NCI-H2107 treated with DMSO at 0.1 percent for 48 hours (cell line): ENCODE results near the gene LSM14B.
"Not testable (repeated sequence)": the region's sequence is repeated elsewhere in the genome, so short reads cannot be mapped to it uniquely, and the experiment has no call there.

ENCODE experiments used
- DNase-seq: peaks from one replicate; lab custom pipeline; 2025; ENCODE audit not compliant: unreplicated experiment; lab: John Stamatoyannopoulos, UW

Gene LSM14B

DNA sequence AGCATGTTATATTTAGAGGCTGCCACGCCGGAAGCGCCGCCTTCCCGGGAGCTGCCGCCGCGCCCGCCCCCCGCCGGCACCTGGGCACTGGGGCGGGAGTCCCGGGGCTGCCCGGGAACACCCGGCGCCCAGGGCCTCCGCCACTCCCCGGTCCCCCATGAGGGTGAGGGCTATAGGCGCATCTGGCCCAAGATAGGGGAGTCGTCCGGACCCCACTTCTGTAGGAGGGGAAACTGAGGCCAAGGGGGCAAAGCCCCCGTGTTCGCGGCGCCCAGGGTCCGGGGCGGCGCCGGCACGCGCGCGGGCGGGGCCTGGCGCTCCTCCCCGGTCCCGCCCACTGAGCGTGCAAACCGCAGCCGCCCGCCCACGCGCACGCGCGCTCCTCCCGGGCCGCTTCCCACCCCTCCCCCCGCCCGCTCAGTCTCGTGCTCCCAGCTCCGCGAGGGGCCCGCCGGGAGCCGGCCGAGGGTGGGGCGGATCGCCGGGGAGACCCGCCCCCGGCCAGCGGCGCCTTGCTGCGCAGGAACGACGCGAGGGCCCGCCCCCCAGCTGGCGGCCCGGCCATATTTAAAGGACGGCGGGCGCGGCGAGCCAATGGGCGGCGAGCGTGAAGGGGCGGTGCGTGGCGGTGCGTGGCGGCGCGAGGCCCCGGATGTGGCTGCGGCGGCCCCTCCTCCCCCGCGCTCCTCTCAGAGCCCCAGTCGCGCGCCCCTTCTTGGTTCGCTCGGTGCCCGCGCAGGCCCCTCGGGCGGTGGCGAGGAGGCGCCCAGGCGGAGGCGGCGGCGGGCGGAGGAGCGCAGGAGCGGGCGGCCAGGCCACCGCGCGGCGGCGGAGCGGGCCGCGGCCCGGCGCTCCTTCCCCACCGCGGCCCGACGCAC is at the start of gene LSM14B:
Gene LSM14B, plus strand, starts transcription at position 700 of the 878 bp plus-strand sequence. CDS start 192 bp downstream, outside the sequence.
- DNase-seq, result peak; percentile 84

GRCh38 chr20:62073323-62073722 is 49.0 kb upstream of the LSM14B start:
- no peak for DNase-seq

DNA sequence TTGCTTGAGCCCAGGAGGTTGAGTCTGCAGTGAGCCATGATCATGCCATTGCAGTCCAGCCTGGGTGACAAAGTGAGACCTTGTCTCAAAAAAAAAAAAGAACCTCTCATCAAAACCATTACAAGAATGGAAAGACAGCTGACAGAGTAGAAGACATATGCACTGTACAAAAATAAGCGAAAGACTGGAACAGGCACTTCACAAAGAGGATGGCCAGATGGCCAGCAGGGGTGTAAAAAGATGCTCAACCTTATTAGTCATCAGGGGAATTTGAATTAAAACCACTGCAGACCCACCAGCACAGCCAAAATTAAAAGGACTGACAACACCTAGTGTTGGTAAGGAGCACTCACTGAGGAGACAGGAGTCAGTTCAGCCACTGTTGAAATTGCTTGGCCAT is 43.1 kb upstream of the LSM14B start:
- DNase-seq, result no peak

- no peak for DNase-seq
Measured at GRCh38 chr20:62080249-62080990, 41.9 kb upstream of the LSM14B start.

GRCh38 chr20:62083312-62083711 is 39.0 kb upstream of the LSM14B start:
- DNase-seq, result no peak

GRCh38 chr20:62084224-62084623 is 38.1 kb upstream of the LSM14B start:
- not testable (repeated sequence) for DNase-seq

DNA sequence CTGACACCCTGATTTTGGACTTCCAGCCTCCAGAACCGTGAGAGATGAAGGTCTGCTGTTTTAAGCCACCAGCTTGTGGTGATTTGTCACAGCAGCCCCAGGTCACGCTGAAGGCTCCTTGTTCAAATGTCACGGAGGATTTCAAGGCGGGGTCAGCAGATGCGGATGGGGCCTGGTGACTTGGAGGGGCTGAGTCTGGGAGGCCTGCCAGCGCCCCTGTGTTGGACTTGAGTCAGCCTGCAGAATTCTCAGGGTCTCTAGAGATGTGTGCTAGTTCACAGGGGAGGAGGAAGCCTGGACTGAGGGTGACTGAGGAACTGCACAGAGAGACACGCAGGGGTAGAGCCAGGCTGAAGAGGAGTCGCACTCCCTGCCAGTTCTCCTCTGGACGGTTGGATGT is 37.1 kb upstream of the LSM14B start:
- no peak for DNase-seq

DNA sequence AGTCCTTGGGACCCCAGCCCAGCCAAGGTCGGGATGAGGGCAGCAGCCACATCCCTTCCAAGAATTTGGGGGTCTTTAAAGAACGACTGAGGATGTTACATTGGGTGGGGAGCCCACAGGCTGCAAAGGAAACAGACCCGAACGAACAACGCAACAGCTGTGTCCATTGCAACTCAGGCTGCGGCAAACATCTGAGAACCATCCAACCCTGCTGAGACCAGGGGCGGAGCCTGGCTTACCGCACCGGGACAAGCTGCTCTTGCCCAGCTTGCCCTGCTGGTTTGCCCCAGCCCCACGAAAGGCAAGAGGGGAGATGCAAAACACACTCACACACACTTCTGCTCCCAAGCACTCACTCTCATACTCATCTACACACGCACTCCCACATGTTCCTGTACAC is 35.0 kb upstream of the LSM14B start:
- no peak for DNase-seq

DNA sequence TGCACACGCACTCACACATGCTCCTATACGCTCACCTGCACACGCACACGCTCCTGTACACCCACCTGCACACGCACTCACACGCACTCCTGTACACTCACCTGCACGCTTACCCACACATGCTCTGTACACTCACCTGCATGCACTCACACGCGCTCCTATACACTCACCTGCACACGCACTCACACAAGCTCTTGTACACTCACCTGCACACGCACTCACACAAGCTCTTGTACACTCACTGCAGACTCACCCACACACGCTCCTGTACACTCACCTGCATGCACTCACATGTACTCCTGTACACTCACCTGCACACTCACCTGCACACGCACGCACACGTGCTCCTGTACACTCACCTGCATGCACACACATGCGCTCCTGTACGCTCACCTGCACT is 34.6 kb upstream of the LSM14B start:
- DNase-seq, result no peak

DNA sequence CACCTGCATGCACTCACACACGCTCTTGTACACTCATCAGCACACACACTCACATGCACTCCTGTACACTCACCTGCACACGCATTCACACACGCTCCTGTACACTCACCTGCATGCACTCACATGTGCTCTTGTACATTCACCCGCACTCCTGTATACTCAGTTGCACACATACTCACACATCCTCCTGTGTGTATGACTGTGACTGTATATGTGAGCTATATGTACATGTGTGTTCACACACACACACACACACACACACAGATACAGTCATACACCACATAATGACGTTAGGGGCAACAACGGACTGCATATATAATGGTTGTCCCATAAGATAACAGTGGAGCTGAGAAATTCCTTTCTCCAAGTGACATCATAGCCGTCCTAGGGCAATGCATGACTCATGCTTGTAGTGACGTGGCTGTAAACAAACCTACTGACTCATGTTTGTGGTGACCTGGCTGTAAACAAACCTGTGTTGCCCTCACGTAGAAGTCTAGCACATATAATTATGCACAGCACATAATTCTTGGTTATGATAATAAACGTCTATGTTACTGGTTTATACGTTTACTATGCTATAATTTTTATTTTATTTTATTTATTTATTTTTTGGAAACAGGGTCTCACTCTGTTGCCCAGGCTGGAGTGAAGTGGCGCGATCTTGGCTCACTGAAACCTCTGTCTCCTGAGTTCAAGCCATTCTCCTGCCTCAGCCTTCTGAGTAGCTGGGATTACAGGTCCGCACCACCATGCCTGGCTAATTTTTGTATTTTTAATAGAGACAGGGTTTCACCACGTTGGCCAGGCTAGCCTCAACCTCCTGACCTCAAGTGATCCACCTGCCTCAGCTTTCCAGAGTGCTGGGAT is 33.8 kb upstream of the LSM14B start:
- DNase-seq, result no peak

GRCh38 chr20:62089393-62089792 is 32.9 kb upstream of the LSM14B start:
- DNase-seq, result no peak

- DNase-seq, result no peak
Measured at GRCh38 chr20:62096421-62097380, 25.6 kb upstream of the LSM14B start.

GRCh38 chr20:62097881-62098407 is 24.3 kb upstream of the LSM14B start:
- no peak for DNase-seq

GRCh38 chr20:62101078-62101477 is 21.2 kb upstream of the LSM14B start:
- DNase-seq, result no peak

- DNase-seq, result no peak
Measured at GRCh38 chr20:62103508-62104233, 18.6 kb upstream of the LSM14B start.

GRCh38 chr20:62104234-62104789 is 18.0 kb upstream of the LSM14B start:
- no peak for DNase-seq

DNA sequence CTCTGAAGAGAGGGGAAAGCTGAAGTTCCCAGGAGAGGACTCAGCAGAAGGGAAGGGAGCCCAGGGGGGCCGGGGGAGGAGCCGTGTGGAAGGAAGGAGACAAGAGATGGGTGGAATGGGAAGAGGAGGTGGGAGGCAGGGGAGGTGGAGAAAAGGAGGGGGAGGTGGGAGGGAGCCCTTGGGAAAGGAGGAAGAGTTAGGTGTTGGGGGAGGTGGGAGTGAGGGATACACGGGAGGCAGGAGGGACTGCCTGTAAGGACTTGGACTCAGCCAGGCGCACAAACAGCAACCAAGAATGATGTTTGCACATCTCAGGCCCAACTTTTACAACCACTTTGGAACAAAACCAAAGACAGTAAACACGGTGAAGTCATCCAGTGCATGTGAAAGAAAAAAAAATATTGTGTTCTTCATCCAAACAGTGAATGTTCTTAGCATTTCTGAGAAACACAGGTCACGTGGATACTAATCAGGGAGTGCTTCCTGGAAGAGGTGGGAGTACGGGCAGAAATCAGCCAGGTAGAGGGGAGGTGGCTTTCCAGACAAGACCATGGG is 17.4 kb upstream of the LSM14B start:
- DNase-seq, result no peak

DNA sequence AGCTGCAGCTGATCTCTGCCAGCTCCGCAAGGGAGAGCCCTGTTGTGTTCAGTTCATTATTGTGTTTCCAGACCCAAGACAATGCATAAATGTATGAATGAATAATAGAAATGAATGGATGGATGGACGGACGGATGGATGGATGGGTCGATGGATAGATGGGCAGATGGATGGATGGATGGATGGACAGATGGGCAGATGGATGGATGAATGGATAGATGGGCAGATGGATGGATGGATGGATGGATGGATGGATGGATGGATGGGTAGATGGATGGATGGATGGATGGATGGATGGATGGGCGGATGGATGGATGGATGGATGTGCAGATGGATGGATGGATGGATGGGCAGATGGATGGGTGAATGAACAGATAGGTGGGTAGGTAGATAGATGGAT is 16.7 kb upstream of the LSM14B start:
- DNase-seq, result no peak

GRCh38 chr20:62111148-62111547 is 11.1 kb upstream of the LSM14B start:
- no peak for DNase-seq
